GM21576 (cell line): ENCODE measurements around the gene EMILIN3.

Source experiments
- ATAC-seq: cut with Tn5 transposase; IDR thresholded peaks from one replicate; pipeline ENCODE4 v1.9.1; 2021; ENCODE audit warnings: mild to moderate bottlenecking, moderate library complexity; ENCODE audit not compliant: unreplicated experiment

EMILIN3 gene

DNA sequence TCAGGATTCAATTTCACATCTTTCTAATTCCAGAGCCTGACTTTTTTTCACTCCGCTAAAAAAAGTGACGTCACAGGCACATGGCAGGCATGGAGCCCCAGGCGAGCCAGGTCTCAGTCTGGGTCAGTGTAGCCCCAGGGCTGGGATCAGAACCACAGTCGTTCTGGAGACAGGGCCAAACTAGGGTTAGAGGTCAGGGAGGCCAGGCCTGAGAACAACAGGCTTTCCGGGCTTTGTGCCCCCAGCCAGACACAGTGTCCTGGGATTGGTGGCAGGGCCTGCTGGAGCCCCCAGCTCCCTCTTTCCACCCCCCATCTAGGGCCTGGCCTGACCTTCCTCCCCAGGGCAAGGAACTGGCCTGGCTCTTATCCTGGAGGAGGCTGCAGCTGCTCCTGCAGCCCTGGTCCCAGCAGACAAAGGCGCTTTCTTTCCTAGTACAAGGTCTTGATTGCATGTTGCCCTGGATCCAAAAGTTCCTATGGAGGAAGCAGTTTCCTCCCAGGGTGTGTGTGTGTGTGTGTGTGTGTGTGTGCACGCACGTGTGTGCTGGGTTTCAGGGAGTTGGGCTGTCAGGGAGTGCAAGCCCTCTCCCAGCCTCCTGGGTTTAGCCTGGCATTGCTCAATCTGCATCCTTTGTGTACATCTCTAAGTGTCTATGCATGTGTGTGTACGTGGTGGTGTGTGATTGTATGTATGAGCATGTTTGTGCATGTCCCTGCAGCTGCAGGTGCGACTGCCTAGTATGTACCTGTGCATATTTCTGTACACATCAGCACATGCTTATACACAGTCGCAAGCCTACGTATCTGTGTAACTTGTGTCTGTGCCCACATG is 26.5 kb upstream of the EMILIN3 start:
- no peak for ATAC-seq

DNA sequence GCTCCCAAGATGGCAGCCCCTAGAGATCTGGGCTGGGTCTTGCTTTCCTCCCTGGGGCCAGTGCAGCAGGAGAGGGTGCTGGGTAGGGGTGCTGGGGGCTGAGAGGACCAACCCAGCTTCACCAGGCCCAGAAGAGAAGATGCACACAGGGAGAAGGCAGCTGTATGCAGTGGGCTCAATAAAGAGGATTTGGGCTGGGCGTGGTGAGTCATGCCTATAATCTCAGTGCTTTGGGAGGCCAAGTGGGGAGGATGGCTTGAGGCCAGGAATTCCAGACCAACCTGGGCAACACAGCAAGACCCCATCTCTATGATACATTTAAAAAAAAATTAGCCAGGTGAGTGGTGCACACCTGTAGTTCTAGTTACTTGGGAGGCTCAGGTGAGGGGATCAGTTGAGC is 25.7 kb upstream of the EMILIN3 start:
- ATAC-seq, result no peak

DNA sequence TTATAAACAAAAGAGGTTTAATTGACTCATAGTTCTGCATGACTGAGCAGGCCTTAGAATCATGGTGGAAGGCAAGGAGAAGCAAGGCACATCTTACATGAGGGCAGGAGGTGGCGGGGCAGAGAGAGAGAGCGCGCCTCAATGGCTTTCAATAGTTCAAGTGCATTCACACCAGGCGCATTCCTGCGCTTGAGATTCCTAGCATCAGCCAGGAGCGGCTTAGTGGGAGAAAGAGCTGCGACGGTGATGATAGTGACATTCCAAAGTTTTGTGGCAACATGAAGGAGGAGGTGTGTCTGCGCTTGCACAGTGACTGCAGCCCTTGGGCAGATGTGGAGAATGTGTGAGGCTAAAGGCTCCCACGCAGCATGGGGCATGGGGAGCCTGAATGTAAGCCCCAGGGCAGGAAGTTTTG is 25.0 kb upstream of the EMILIN3 start:
- ATAC-seq, result no peak

DNA sequence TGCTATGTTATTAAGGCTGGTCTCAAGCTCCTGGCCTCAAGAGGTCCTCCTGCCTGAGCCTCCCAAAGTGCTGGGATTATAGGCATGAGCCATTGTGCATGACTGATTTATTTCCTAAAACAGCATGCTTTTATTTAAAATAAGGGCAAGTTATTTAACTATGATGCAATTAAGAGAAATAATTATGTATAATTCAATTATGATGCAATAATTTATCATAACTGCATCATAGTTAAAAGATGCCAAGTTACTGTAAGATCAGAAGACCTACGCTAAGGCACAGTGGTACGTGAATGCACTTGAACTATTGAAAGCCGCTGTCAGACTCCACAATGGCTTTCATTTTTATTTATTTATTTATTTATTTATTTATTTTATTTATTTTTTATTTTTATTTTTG is 24.3 kb upstream of the EMILIN3 start:
- no peak for ATAC-seq

DNA sequence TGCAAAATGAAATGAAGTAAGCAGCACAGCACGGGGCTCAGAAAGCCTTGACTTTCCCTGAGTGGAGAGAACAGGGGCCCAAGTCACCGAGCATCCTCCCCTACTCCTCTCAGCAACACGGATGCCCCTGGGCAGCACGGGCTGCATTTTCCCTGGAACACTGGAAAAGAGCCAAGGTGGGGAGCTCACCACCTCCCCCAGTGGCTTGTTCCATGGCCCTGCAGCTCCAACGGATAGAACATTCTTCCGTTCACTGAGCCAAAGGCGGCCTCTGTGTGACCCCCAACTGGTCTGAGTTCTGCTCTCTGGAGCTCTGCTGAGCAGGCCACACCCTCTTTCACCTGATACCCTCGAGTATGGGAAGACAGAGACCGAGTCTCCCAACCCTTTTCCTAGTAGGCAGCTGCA is 20.8 kb upstream of the EMILIN3 start:
- ATAC-seq, result no peak

DNA sequence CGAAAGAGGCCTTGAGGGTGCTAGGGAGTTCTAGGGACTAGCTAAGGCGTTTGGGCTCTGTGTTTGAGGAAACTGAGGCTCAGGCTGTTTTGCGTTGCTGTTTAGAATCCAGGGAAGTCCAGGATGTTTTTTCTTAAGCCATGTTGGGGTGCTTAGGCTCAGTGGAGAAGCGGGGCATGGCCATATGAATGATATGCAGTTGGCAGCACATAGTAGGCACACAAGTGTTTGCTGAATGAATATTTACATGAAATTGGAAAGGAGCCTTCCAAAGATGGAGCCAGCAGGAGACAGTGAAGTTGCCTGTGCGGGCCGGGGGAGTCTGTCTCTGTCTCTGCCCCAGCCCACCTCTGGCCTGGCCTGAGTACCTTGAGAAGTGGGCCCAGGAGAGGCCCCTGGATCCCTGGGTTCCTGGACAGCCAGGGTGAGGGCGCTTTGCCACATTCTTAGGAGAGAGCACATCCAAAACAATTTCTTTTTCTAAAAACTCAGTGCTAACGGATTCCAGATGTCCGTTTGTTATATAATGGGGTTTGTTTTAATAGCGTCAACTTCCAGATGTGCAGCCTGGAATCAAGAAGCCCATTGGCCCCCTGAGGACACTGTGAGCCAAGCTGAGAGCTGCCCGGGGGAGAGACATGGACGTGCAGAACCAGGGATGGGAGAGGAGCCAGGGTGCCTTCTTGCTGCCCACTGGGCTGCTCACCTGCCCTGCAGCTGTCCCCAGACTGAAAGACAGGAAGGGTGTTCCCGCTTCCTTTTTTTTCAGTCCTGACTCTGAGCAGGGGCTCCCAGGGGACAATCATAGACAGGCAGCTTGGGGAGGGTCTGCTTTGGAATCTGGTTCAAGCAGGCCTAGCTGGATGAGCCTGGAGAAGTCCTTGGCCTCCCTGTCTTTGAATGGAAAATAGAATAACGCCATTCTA is 20.1 kb upstream of the EMILIN3 start:
- no peak for ATAC-seq

DNA sequence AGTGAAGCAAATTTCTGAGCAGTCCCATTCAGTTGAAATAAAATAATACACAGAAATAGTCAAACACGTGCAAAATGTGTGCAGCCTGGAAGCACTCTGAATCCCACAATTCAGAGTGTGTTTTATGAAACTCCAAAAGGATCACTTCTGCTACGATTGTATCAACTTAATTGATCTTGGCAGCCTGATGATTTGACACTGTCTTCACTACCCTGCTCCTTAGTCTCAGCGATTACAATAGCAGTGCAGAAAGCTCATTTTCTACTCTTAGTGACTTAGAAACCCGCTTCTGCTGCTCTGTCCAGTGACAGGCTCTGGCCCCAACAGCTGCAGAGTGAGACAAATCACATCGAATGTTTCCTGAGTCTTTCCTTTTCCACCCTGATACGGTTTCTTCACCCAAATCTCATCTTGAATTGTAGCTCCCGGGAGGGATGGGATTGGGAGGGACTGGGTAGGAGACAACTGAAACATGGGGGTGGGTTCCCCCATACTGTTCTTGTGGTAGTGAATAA is 16.2 kb upstream of the EMILIN3 start:
- no peak for ATAC-seq

DNA sequence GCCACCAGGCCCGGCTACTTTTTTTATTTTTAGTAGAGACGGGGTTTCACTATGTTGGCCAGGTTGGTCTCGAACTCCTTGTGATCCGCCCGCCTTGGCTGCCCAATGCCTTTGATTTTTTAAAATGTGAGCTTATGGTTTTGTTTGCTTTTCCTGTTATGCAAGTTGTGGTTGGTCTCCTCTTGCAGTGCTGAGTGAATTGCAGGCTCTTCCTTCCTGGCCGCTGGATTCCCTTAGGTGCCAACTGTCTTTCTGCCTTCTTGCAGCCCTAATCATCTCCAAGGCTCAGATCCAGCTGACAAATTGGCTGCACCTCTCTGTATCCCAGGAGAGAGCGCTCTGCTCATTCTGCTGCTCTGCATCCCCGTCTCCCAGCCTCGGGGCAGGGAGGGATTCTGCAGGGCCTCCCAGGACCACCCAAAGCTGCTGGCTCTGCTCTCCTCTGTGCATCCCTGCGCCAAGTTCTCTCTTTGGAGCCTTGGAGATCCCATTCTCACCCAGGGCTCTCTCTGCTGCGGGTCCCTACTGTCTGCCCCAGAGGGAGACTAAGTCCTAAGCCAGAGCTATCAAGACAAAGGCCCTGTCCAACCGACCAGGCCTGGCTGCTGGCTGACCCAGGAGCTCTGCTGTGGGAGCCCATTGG is 14.1 kb upstream of the EMILIN3 start:
- ATAC-seq, result no peak

DNA sequence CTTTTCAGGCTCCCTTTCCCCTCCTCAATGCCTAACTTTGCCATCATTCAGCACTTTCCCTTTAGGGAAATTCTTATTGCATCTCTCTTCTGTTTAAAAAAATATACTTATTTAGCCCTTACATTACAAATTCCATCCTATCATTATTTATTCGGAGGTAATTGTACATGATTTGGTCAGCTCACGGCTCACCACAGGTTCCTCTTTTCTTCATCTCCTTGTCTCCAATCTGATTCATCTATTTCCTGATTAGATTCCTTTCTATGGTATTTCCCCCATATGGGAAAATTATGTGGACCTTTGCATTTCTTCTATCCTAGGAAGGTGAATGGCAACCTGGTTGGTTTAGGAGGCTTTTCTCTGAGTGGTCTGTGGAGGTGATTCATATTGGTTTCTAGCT is 12.9 kb upstream of the EMILIN3 start:
- ATAC-seq, result no peak

DNA sequence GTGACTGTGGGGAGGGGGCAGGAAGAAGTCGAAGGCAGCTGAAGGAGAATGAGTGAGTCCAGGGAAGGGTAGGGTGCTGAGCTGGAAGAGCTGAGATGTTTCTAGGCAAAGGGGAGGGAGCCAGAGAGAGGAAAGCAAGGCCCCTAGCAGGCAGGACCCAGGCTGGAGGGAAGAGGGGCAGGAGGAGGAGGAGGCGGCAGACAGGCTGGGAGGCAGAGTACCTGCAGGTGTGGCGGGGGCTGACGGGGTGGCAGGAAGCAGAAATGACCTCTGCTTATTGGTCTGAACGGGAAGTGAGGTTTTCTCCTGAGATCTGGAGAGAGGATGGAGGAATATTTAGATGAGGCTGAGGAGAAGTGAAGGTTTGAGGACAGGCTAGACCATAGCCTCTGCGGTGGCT is 10.7 kb upstream of the EMILIN3 start:
- ATAC-seq, result no peak

DNA sequence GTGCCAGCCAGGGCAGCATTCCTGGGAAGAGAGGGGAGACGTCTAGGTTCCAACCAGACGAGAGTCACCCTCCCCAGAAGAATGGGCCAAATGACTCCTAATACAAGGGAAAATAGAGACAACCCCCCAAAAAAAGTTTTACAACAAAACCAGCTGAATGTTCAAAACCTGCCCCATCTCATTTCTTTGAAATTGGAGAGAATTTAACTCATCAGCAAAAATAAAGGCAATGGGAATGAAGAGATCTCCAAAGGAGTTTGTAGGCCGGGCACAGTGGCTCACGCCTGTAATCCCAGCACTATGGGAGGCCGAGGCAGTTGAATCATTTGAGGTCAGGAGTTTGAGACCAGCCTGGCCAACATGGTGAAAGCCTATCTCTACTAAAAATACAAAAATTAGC is 9.7 kb upstream of the EMILIN3 start:
- ATAC-seq, result no peak

DNA sequence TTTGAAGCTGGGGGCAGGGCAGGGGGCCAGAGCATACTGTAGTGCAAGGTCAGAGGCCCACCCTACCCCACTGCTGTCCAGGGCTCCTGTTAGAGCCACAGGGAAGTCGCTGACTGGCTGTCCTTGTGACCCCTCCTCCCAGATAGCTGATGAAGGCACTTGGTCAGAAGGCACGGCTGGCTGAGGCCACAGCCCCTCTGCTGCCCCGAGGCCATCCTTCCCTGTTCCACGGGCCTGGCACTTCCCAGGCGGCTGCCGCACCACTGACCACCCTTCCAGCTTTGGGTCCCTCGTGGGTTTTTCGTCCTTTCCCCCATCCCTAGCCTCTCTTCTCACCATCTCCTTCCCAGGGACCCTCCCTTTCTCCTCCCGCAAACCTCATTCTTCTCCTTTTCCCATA is 9.2 kb upstream of the EMILIN3 start:
- ATAC-seq, result no peak

DNA sequence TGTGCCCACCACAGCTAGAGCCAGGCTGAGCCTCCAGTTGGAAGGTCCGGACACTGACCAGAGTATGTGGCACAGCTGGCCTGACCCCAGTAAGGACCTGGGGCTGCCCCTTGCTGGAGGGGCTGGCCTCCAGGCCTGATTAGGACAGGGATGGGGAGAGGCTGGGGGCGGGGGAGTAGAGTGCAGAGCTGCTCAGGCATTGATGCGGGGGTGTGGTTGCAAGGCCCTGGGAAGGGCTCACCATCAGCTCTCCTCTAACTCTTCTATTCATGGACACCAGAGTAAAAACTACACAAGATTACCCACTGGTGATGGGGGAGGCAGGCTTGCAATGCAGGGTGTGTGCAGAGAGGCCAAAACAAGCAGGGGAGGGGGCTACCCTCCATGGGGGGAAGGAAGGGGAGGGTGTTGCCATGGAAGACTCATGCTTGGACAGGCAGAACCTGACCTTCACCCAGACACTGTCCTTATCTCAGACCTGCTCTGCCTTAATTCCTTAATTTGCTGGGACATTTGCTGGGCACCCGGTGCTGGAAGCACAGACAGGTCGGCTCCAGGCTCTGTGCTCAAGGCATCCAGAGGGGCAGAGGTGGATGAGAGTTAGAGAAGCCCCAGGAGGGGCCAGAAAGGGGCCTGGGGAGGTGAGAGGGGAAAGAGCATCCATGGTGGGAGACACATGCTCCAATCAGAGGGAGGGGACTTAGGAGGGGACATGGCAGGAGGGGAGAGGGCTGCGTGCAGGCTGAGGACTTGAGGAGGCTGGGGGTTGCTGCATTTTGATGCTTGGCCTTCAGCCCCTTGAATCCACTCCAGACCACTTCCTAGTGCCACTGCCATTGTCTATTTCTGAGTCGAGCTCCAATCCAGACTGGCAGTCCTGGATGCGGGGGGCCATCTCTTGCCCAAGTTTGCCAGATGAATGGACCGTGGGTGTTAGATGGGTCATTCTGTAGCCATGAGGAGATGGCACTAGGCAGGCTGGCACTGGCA is 7.6 kb upstream of the EMILIN3 start:
- no peak for ATAC-seq

DNA sequence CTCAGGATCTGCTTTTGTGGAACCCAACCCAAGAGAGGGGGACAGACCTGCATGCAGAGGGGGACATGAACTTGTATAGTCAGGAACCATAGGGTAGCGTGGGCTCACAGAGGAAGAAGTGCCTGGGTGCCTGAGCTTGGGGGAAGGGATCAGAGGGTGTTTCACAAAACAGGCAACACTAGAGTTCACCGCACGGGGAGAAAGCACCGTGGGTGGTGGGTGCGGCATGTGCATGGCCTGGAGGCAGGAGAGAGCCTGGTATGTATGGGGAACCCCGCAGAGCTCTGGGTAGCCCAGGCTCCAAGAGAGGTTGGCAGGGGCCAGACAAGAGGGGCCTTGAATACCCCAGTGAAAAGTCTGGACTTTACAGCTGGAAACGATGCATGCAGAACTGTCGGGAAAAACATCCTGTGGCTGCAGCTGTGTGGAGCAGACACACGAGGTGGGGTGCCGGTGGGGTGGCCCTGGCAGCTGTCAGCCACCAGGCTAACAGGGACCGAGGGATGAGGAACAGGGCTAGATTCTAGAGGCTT is 6.7 kb upstream of the EMILIN3 start:
- ATAC-seq, result no peak

DNA sequence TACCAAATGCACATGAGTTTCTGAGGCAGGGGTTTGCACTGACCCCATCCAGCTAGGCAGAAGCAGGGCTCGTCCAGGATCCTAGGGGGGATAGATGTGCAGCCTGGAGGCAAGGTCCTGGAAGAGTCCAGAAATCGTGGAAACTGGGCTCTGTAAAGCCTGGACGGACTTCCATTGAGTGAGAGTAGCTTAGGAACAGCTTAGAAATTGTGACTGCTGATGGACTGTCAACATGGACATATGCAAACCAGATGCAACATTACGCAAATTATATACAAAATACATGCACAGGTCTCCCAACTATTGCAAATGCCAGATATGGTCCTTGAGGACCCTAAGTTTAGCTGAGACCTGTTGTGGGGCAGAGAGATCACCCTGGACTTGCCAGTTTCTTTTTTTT is 4.8 kb upstream of the EMILIN3 start:
- no peak for ATAC-seq

DNA sequence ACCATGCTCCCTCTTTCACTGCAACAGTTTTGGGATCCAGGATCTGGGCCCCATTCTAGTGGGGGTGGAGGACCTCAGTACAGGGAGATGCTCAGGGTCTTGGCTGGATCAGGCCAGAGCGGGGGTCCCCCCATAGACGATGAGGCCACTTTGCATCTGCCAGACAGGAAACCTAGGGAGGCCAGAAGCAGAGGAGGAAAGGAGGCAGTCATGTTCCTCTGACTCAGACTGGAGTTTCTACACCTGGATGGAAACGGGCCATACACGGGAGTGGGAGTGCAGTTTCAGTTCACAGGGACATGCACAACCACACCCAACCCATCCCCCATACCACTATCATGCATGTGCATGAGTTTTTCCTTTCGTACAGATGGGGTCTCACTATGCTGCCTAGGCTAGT is 3.6 kb upstream of the EMILIN3 start:
- no peak for ATAC-seq

DNA sequence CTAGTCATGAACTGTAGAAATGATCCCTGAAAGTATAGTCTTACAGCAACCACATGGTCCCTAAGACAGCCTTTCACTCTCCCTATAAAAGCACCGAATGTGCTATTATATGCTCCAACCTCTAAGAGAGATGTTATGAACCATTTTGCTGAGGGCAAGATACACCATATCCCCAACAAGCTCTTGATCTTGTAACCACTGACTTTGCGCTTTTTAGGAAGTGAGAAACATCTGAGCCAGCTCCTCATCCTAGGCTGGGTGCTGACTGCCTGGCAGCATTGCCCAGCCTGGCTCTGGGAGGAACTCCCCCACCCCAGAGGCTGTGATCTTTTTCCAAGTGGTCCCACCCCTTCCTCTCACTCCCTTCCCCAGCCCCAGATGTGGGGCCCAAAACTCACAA is 3.1 kb upstream of the EMILIN3 start:
- ATAC-seq, result no peak

DNA sequence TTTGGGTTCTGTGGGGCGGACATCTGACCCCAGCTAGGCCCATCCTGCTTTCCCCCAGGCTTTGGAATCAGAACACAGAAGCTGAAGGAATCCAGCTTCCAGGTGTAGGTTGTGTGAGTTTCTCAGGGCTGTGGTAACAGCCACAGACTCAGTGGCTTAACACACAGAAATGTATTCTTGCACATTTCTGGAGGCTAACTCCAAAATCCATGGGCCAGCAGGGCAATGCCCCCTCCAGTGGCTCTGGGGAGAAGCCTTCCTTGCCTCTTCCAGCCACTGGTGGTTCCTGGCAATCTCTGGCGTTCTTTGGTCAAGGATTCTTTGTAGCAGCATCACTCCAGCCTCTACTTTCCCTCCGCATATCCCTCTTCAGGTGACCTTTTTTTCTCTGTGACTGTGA is 1.3 kb upstream of the EMILIN3 start:
- no peak for ATAC-seq

DNA sequence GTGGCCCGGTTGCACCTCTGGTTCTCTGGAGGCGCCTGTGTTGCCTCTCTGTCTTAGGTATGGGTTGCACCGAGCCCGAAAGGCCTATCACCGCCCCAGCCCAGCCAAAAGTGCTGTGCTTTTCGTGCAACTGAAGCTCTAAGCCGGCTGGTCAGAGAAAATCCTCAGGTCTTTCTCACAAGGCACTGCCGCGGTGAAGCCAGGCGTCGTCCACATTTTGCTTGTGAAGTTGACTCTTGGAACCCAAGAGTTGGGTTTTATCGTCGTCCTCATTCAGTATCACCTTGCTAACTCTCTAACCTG is 726 bp upstream of the EMILIN3 start:
- ATAC-seq, result no peak
